NCI-H82 (cell line): ENCODE measurements around the gene CHST12.
A peak's percentile ranks its signal among the peaks of the same experiment; 100 is the strongest.
"Not testable (repeated sequence)": the region's sequence is repeated elsewhere in the genome, so short reads cannot be mapped to it uniquely, and the experiment has no call there.

Experiments used
- DNase-seq: peaks from one replicate; lab custom pipeline; 2025; lab: John Stamatoyannopoulos, UW

The CHST12 gene

GRCh38 chr7:2436341-2437104 lies 33.1 kb downstream of the CHST12 start:
- DNase-seq: no peak

DNA sequence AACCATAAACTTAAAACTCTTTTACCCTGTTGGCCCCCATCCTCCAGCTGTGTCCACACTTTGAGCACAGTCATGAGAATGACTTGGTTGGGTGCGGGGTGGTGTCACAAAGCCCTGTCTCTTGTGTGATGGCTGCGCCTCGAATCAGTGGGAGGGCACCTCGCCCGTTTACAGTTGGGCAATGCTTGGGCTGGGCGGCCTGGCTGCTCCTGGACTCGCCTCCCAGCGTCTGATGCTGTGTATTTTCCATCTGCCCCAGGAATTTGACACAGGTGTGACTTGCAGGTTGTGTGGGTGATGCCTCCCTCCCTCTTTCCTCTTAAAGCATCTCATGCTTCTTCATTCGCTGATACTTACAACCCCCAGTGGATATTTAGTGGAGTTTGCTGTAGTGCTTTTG lies 33.7 kb downstream of the CHST12 start:
- DNase-seq: no peak

- no peak for DNase-seq
Observed at GRCh38 chr7:2437537-2438148, 34.2 kb downstream of the CHST12 start.

GRCh38 chr7:2438186-2438585 lies 34.8 kb downstream of the CHST12 start:
- DNase-seq: no peak

DNA sequence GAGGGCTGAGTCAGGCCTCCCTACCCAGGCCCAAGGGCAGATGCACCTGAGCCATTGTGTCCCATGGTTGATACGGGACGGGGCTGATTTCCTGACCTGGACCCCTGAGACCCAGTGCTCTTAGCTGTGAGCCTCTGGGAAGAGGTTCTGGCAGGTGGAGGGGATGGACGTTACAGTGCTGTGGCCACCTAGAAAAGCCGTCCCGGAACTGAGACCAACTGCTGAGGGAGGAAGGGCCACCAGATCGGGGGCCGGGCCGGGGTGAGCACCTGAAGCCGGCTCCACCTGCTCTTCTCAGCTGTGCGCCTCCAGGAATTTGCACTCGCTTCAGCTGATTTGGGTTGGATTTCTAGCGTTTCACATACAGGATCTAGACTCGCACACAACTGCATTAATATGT lies 35.4 kb downstream of the CHST12 start:
- DNase-seq: no peak

GRCh38 chr7:2440608-2441245 lies 37.3 kb downstream of the CHST12 start:
- no peak for DNase-seq

DNA sequence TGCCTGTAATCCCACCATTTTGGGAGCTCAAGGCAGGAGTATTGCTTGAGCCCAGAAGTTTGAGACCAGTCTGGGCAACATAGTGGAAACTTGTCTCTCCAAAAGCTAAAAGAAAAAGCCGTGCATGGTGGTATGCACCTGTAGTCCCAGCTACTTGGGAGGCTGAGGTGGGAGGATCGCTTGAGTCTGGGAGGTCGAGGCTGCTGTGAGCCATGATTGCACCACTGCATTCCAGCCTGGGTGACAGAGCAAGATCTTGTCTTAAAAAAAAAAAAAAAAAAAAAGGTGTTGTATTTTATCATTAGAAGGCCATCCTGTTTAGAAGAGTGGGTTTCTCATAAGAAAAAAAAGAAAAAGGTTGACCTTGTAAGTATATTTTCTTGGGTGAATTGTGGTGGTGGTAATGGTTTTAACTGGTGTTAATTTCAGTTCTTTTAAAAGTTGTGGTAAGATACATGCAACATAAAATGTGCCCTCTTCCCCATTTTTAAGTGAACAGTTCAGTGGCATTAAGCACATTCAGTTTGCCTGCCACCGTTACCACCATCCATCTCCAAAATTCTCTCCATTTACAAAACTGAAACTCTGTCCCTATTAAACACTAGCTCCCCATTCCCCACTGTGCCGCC lies 38.1 kb downstream of the CHST12 start:
- DNase-seq: no peak

GRCh38 chr7:2443491-2443890 lies 40.1 kb downstream of the CHST12 start:
- no peak for DNase-seq

DNA sequence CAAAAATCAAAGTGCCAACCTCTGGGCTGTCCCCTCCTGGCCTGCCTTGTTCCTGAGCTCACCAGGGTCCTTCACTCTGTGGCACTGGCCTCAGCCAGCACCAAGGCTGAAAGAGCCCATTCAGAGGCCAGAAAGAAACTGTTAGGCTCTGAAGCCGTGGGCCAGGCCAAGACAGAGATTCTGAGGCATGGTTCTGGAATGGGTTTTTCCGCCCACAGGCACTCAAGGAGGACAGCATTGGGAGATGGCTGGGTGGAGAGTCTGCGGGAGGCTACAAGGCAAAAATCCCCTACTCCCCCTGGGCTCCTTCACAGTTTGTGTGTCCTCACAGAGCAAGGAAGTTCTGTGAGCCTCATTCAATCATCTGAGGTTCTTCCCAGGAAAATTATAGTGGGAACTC lies 41.1 kb downstream of the CHST12 start:
- no peak for DNase-seq

DNA sequence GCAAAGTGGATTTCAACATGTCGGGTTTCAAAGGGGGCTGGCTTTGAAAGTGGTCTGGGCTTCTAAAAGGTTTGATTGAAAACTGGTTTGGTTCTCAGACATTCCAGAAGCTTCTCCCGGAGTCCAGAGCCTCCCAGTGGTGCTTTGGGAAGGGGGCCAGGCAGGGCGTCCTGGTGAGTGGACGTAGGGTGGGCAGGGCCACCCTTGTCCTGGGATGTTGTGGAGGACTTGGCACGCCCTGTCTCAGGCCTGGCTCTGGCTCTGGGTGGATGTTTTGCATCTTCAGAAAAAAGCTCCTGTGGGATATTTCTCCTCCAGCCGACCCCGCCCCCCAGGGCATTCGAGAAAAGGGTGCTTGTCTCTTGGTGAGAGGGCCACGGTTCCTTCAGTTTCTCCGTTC lies 41.6 kb downstream of the CHST12 start:
- no peak for DNase-seq

DNA sequence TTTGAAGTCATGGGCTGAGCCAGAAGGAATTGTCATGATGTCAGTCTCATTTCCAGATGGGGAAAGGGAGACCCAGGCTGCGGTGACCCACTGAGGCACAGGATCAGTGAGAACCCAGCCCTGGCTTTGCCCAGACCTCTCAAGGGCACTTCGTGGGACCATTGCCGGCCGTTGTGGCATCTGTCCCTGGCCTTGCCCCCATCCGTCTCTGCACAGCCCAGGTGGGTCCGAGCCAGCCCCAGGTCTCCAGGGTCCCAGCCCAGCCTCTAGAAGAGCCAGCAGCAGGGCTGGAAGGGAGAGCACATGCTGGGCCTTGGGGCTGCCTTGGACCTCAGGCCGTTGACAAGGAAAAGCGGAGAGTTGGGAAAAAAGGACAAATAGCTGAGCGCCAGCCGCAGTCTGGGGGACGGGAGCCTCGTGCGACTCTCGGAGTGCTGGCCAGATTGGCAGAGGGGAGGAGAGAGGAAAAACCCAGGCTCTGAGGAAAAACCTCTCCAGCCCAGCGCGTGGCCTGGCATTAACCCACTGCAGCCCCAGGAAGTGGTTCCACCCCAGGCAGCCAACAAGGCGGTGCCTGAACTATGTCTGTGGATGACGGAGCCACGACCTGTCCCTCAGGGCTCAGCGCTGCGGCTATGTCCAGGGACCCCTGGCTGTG lies 42.6 kb downstream of the CHST12 start:
- no peak for DNase-seq

GRCh38 chr7:2446676-2447075 lies 43.3 kb downstream of the CHST12 start:
- no peak for DNase-seq

GRCh38 chr7:2450198-2451107 lies 47.0 kb downstream of the CHST12 start:
- DNase-seq: no peak

DNA sequence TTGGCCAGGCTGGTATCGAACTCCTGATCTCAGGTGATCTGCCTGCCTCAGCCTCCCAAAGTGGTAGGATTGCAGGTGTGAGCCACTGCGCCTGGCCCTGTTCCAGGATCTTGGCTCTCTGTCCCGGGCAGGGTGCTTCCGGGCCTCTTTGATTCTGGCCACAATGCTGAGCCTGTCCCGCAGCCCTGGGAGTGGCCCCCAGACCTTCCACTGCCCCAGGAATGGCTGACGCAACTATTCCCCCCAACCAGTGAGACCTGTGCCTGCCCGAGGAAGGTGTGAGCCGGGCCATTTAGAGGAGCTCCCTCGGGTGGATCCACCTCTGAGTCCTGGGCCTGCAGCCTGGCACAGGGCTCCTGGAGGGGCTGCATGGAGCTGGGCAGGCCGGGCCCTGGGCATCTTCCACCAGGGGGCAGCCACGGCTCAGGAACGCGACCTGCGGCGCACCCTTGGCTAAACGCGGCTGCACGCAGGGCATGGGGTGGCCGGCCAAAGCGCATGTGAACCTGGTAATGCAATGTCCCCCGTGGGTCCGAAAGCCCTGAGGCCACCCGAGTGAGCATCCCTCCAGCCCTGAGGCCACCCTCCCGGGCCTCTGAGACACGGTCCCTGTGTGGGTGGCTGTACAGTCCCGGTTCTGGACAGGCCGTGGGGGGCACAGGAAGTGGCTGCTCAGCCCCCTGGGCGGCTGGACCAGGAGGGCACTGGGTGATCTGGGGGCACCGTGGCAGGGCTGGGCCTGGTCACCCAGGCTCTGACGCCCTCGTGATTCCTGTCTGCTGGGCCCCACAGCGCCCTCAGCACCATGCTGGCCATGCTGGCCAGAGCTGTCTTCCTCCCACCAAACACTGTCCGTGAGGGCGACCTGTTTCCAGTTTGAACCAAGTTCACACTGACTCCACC lies 48.0 kb downstream of the CHST12 start:
- peak; percentile 83 for DNase-seq

- DNase-seq: no peak
Observed at GRCh38 chr7:2452074-2452507, 48.7 kb downstream of the CHST12 start.

GRCh38 chr7:2452643-2453270 lies 49.3 kb downstream of the CHST12 start:
- no peak for DNase-seq

DNA sequence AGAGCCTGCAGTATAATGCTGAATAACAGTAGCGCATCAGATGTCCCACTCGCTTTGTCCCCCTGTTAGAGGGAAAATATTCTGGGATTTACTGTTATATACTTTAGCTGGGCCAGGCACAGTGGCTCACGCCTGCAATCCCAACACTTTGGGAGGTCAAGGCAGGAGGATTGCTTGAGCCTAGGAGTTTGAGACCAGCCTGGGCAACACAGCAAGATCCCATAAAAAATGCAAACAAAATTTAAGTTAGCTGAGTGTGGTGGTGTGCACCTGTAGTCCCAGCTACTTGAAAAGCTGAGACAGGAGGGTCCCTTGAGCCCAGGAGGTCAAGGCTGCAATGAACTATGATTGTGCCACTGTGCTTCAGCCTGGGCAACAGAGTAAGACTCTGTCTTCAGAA lies 50.4 kb downstream of the CHST12 start:
- DNase-seq: not testable (repeated sequence)

DNA sequence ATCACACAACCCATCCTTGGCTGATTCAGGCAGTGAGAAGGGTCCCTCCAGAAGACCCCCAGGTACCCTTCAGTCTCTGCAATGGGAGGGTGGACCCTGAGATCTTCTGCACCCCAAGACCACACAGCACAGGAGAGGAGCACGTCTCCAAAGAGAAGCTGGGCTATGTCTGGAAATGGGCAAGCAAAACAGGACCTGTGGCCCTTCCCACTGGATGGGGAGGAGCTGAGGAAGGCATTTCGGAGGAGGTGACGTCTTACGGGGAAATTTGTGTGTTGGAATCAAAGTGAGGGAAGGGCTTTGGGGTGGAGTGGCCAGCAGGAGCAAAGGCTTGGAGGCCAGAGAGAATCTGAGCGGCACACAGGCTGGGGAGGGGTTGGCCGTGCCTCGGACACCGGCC lies 56.3 kb downstream of the CHST12 start:
- DNase-seq: no peak

DNA sequence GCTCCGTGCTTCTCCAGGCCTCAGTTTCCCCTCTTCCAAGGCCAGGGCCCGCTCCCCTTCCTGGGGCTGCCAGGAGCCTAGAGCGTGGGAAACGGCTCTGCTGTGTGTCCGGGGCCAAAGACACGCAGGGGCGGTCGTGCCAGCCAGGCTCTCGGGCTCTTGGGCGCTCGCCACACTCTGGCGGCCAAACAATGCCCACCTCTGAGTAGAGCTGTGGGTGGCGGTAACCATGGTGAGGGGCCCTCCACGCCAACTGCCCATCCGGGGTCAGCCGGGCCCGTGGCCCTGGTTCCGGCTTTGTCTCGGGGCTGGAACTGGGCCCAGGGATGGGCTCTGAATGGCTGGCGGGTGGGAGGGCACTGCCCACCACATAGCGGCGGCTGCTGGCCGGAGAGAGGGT lies 56.8 kb downstream of the CHST12 start:
- DNase-seq: no peak

GRCh38 chr7:2460641-2461040 lies 57.2 kb downstream of the CHST12 start:
- DNase-seq: no peak
